Right lung (tissue), 5 donors: ENCODE data around the gene RBCK1. TPM values are rescaled to one million over a fixed set of nuclear protein-coding genes. Genes with fewer than 3 reads are reported as not detected.
"Not testable (repeated sequence)": the region's sequence is repeated elsewhere in the genome, so short reads cannot be mapped to it uniquely, and the experiment has no call there.

Experiments used
- DNase-seq, 2 donors: peaks; one replicate each; pipeline ENCODE4 v3.0.0-alpha.2; 2013
- polyA plus RNA-seq, 5 donors: library from polyadenylated mRNA; unstranded; fragments of 120-200 nt; gene quantifications; one replicate each; pipeline versions ENCODE4 v1.2.1 to v1.2.3, GENCODE V29; 2013; ENCODE audit warnings: inconsistent platforms in 1 of 5, low replicate concordance in 1 of 5; ENCODE audit not compliant: insufficient read length in 5 of 5, insufficient read depth in 1 of 5

RBCK1 gene
- polyA plus RNA-seq, 5 donors = 84.0 to 104 (median 99.4) TPM

GRCh38 chr20:467755-468154 is 59.7 kb downstream of the RBCK1 start:
- no peak for DNase-seq

GRCh38 chr20:469746-470490 is 61.8 kb downstream of the RBCK1 start:
- DNase-seq = no peak

- DNase-seq = no peak
Observed at GRCh38 chr20:472137-472846, 64.2 kb downstream of the RBCK1 start.

GRCh38 chr20:472889-473292 is 64.8 kb downstream of the RBCK1 start:
- DNase-seq = no peak

- DNase-seq = no peak
Observed at GRCh38 chr20:474581-474980, 66.5 kb downstream of the RBCK1 start.

- no peak for DNase-seq
Observed at GRCh38 chr20:475463-476357, 67.6 kb downstream of the RBCK1 start.

GRCh38 chr20:476561-477249 is 68.6 kb downstream of the RBCK1 start:
- DNase-seq = not testable (repeated sequence)

- DNase-seq = peak; percentile 18 to 20
Observed at GRCh38 chr20:478010-478948, 70.2 kb downstream of the RBCK1 start.

GRCh38 chr20:478949-479429 is 70.9 kb downstream of the RBCK1 start:
- peak; percentile 36 to 53 for DNase-seq

- no peak for DNase-seq
Observed at GRCh38 chr20:479487-479886, 71.4 kb downstream of the RBCK1 start.

- DNase-seq = no peak
Observed at GRCh38 chr20:480044-480443, 71.9 kb downstream of the RBCK1 start.

- DNase-seq = no peak
Observed at GRCh38 chr20:481167-481566, 73.1 kb downstream of the RBCK1 start.

Other genes starting within 250 kb of the RBCK1 start
- not detected for gene DEFB128, start 218.6 kb upstream of the RBCK1 start, polyA plus RNA-seq
- gene DEFB129, start 181.0 kb upstream of the RBCK1 start, polyA plus RNA-seq = not detected
- not detected for gene DEFB132, start 150.6 kb upstream of the RBCK1 start, polyA plus RNA-seq
- gene C20orf96, start 117.5 kb upstream of the RBCK1 start, polyA plus RNA-seq = 10 to 100 TPM; 38.9 to 48.4 (median 45.2) TPM
- 10 to 100 TPM; 40.2 to 50.2 (median 43.3) TPM for gene ZCCHC3, start 110.7 kb upstream of the RBCK1 start, polyA plus RNA-seq
- gene SOX12, start 82.7 kb upstream of the RBCK1 start, polyA plus RNA-seq = 10 to 100 TPM; 23.6 to 46.6 (median 30.8) TPM
- gene NRSN2, start 61.2 kb upstream of the RBCK1 start, polyA plus RNA-seq = 10 to 100 TPM; 33.9 to 43.7 (median 35.4) TPM
- 10 to 100 TPM in 2 of 5 donors, 1 to 10 TPM in 3; 7.9 to 13.4 (median 10.0) TPM for gene TRIB3, start 27.5 kb upstream of the RBCK1 start, polyA plus RNA-seq
- gene TBC1D20, start 54.2 kb downstream of the RBCK1 start, polyA plus RNA-seq = 10 to 100 TPM; 32.7 to 39.5 (median 36.3) TPM
- 100 to 1,000 TPM; 103 to 163 (median 140) TPM for gene CSNK2A1, start 135.5 kb downstream of the RBCK1 start, polyA plus RNA-seq
- 1 to 10 TPM; 1.1 to 3.0 (median 1.4) TPM for gene TCF15, start 202.0 kb downstream of the RBCK1 start, polyA plus RNA-seq
- 1 to 10 TPM; 5.9 to 8.0 (median 6.6) TPM for gene SRXN1, start 244.9 kb downstream of the RBCK1 start, polyA plus RNA-seq